Thyroid gland (tissue), 4 donors: ENCODE measurements around the gene CAMK1D. TPM values are rescaled to one million over a fixed set of nuclear protein-coding genes. Genes with fewer than 3 reads are reported as not detected.
"Not testable (repeated sequence)": the region's sequence is repeated elsewhere in the genome, so short reads cannot be mapped to it uniquely, and the experiment has no call there.

Experiments used
- DNase-seq, 2 donors: peaks; one replicate each; pipeline ENCODE4 v3.0.0-alpha.2; 2019
- H3K27ac ChIP-seq, 3 donors: fragments of 200-600 bp; sonication (generic); 1 replicate in 2 of 3; 2 replicates in 1 of 3; pipeline ENCODE4 v1.5.1; 2016 to 2019; ENCODE audit warnings: mild to moderate bottlenecking in 1 of 3, moderate library complexity in 1 of 3
- H3K27me3 ChIP-seq: fragments of 200-600 bp; sonication (generic); one replicate; pipeline ENCODE4 v1.5.1; 2019
- H3K36me3 ChIP-seq, 2 donors: fragments of 200-600 bp; sonication (generic); one replicate each; pipeline ENCODE4 v1.5.1; 2016 to 2019
- H3K4me1 ChIP-seq, 2 donors: fragments of 200-600 bp; sonication (generic); one replicate each; pipeline ENCODE4 v1.5.1; 2017 to 2019
- H3K4me3 ChIP-seq, 3 donors: fragments of 200-600 bp; sonication (generic); replicated peaks in 1 of 3; 1 replicate in 2 of 3; 2 replicates in 1 of 3; pipeline ENCODE4 v1.5.1; 2016; ENCODE audit warnings: mild to moderate bottlenecking in 1 of 3
- H3K9me3 ChIP-seq: fragments of 200-600 bp; sonication (generic); one replicate; pipeline ENCODE4 v1.5.1; 2017
- POLR2A ChIP-seq, 2 donors: fragments of 450-650 bp; IDR thresholded peaks; one replicate each; pipeline ENCODE4 v1.6.1; 2017; ENCODE audit warnings: antibody characterized with exemption in 2 of 2, mild to moderate bottlenecking in 2 of 2, moderate library complexity in 1 of 2
- WGBS, 2 donors: methylation state at CpG; one replicate each; pipeline ENCODE4 v1.1.5; 2017; 5-methylcytosine and 5-hydroxymethylcytosine counted together
- intact Hi-C: fragments of 100-400 bp; cut with DNase I; formaldehyde crosslinking; loops from one replicate; pipeline ENCODE4 v1.15.1; 2023
- total RNA-seq, 4 donors: library from RNA; depleted of rRNA; stranded (reverse); fragments of >200 nt; gene quantifications; one replicate each; pipeline ENCODE4 v1.2.3, GENCODE V29; 2016
- TF ChIP-seq, protein P1 (sequence below), 6 experiments: fragments of 200-600 bp in 3 of 6; fragments of 450-650 bp in 3 of 6; sonication (generic) in 3 of 6; IDR thresholded peaks; one replicate each; pipeline ENCODE4 v1.5.1; 2016 to 2019; ENCODE audit warnings: antibody characterized with exemption in 6 of 6, mild to moderate bottlenecking in 2 of 6, inconsistent platforms in 1 of 6, moderate library complexity in 1 of 6

The CAMK1D gene
- total RNA-seq, 4 donors from 2014 or later = 12.2 to 29.6 (median 17.4) TPM

DNA sequence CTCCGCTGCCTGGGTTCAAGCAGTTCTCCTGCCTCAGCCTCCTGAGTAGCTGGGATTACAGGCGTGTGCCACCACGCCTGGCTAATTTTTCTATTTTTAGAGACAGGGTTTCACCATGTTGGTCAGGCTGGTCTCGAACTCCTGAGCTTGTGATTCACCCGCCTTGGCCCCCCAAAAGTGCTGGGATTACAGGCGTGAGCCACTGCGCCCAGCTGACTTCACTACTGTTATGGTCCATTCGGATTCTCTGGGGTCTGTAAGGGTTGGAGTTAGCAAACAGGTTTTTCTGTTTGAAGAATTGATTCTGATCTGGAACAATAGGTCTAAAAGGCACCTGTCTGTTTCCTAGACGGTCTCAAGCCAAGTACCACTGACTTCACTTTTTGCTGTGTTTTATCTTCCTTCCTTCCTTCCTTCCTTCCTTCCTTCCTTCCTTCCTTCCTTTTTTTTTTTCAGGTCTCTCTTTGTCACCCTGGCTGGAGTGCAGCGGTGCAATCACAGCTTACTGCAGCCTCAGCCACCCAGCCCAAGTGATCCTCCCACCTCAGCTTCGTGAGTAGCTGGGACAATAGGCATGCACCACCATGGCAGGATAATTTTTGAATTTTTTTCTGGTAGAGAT lies 192.2 kb downstream of the CAMK1D start:
- Histone ChIP-seq H3K36me3 (no peaks in the 10 kb centered on the region), H3K4me3 (no peak overlapping the region), H3K9me3 (no peaks in the 10 kb centered on the region), H3K27ac (no peak overlapping the region), H3K4me1 (peaks cover 3 to 10% of the 10 kb centered on the region in 2 donors), H3K27me3 (no peaks in the 10 kb centered on the region)
- DNase-seq = no peak
- intact Hi-C loops = no loop called here
- WGBS, 2 donors = 85 to 93% methylated on average over 11 of the region's 11 CpGs
- TF ChIP-seq POLR2A (IDR thresholded peaks at IDR 0.05) = no peak
- TF ChIP-seq, protein P1, sequence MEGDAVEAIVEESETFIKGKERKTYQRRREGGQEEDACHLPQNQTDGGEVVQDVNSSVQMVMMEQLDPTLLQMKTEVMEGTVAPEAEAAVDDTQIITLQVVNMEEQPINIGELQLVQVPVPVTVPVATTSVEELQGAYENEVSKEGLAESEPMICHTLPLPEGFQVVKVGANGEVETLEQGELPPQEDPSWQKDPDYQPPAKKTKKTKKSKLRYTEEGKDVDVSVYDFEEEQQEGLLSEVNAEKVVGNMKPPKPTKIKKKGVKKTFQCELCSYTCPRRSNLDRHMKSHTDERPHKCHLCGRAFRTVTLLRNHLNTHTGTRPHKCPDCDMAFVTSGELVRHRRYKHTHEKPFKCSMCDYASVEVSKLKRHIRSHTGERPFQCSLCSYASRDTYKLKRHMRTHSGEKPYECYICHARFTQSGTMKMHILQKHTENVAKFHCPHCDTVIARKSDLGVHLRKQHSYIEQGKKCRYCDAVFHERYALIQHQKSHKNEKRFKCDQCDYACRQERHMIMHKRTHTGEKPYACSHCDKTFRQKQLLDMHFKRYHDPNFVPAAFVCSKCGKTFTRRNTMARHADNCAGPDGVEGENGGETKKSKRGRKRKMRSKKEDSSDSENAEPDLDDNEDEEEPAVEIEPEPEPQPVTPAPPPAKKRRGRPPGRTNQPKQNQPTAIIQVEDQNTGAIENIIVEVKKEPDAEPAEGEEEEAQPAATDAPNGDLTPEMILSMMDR (IDR thresholded peaks at IDR 0.05) = no peak

DNA sequence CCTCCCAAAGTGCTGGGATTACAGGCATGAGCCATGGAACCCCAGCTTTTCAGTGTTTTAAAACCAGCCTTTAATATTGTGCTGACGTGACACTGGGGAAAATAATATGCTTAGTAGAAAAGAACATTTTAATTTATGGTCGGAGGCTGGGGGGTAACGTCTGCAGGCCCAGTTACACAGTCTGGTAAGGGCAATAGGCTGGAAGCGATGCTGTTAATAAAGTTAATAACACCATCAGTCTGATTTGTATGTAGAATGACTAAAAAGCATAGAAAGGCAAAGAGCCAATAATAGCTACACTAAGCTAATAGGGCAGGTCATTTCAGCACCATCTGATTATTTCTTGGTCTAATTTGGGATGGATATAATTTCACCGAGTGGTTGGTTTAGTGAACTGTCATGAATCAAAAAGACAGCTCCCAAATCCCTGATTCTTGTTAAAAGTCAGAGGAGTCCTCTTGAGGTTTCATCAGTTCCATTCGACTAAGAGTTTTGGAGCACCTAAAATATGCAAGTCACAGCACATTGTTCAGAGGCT lies 192.9 kb downstream of the CAMK1D start:
- H3K4me1 ChIP-seq = peaks cover 3 to 10% of the 10 kb centered on the region in 2 donors
- H3K4me3 ChIP-seq = no peak overlapping the region
- H3K27me3 ChIP-seq = no peaks in the 10 kb centered on the region
- TF ChIP-seq, protein P1 (IDR thresholded peaks at IDR 0.05) = no peak
- no peak for TF ChIP-seq POLR2A (IDR thresholded peaks at IDR 0.05)
- 87 to 88% methylated on average over 6 of the region's 6 CpGs for WGBS, 2 donors
- intact Hi-C loops = no loop called here
- DNase-seq = no peak
- no peaks in the 10 kb centered on the region for H3K9me3 ChIP-seq
- no peak overlapping the region for H3K27ac ChIP-seq
- no peaks in the 10 kb centered on the region for H3K36me3 ChIP-seq

DNA sequence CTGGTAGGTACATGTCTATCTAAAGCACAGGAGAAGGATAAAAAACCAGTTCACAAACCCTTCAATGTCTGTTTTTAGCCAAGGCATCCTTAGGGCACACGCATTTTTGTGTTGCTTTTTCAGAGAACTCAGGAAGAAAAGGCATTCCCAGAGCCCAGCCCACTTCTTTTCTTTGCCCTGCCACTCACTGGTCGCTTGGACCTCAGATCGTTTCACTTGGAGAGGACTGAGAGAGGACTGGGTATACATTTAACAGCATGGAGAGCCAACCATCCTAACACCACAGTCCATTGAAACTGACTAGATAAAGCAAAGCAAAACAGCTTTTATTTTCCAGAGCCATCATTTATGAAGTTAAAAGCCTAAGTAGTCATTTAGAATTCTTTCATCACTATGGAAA lies 194.2 kb downstream of the CAMK1D start:
- DNase-seq = no peak
- WGBS, 2 donors = 41 to 64% methylated on average over 3 of the region's 3 CpGs
- H3K9me3 ChIP-seq = no peaks in the 10 kb centered on the region

DNA sequence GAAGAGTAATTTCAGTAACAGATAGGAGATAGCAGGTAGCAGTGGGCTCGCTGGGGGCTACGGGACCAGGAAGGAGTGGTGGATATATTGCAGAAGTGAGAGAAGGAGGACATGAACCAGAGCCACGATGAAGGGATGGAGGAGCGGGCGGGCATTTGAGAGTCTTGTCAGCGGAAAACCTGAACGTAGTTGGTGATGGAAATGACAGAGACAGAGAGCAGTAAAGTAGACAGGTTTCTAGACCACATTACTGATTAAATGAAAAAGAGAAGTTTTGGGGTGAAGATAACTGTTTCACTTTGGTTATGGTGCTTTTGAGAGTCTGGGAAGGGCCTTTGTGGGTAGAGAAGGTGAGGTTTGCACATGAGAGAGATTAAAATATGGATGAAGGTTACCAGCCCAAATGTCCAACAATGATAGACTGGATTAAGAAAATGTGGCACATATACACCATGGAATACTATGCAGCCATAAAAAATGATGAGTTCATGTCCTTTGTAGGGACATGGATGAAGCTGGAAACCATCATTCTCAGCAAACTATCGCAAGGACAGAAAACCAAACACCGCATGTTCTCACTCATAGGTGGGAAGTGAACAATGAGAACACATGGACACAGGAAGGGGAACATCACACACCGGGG lies 196.9 kb downstream of the CAMK1D start:
- H3K27ac ChIP-seq, H3K36me3 ChIP-seq, H3K9me3 ChIP-seq, DNase-seq, H3K4me3 ChIP-seq, H3K27me3 ChIP-seq, intact Hi-C loops, H3K4me1 ChIP-seq: not testable (repeated sequence)
- 95 to 96% methylated on average over 10 of the region's 10 CpGs for WGBS, 2 donors

More for the DNA sequence above, 194.2 kb downstream of the CAMK1D start:
- Histone ChIP-seq H3K4me3 (no peak overlapping the region), H3K27ac (no peak overlapping the region), H3K4me1 (peaks cover 6 to 10% of the 10 kb centered on the region in 2 donors), H3K36me3 (no peaks in the 10 kb centered on the region), H3K27me3 (no peaks in the 10 kb centered on the region)
- intact Hi-C loops = no loop called here
- no peak for TF ChIP-seq POLR2A (IDR thresholded peaks at IDR 0.05)
- TF ChIP-seq, protein P1 (IDR thresholded peaks at IDR 0.05) = no peak

DNA sequence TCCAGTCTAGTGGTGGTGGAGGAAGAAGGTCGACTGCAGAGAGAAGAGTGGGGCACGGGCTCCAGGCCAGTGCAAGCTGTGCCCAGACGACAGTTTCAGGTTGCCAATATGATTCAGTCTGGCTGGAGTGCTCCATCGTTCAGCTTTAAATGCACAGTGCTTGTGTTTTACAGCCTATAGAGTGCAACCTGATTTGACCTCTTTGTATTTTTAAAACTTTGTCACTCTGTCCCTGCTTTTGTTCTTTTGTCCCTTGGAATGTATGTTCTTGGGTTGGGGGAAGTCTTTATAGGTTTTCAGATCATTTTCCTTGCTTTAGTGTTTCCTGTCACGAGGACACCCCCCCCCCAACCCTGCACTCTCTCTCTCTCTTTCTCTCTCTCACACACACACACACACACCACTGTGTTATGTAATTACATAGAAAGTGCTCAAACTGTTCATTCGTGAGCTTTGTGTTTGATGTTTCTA lies 198.0 kb downstream of the CAMK1D start:
- Histone ChIP-seq H3K27me3 (no peaks in the 10 kb centered on the region), H3K4me1 (peaks cover 0 to 3% of the 10 kb centered on the region in 2 donors), H3K9me3 (no peaks in the 10 kb centered on the region), H3K27ac (no peak overlapping the region), H3K36me3 (no peaks in the 10 kb centered on the region), H3K4me3 (no peak overlapping the region)
- intact Hi-C loops = no loop called here
- TF ChIP-seq, protein P1 (IDR thresholded peaks at IDR 0.05) = no peak
- TF ChIP-seq POLR2A (IDR thresholded peaks at IDR 0.05) = no peak
- DNase-seq = no peak
- 22 to 26% methylated on average over 6 of the region's 6 CpGs for WGBS, 2 donors
